ENCODE results near the gene CALD1.
A peak's percentile ranks its signal among the peaks of the same experiment; 100 is the strongest.

CALD1 gene

GRCh38 chr7:134870156-134870555 is 90.7 kb downstream of the CALD1 start:
- DNase-seq, result no peak

GRCh38 chr7:134870781-134871180 is 91.3 kb downstream of the CALD1 start:
- DNase-seq, result no peak

- no peak for DNase-seq
These were observed 93.8 kb downstream of the CALD1 start for GRCh38 chr7:134873253-134873652.

GRCh38 chr7:134874407-134874806 is 95.0 kb downstream of the CALD1 start:
- no peak for DNase-seq

- no peak for DNase-seq
These were observed 96.4 kb downstream of the CALD1 start for GRCh38 chr7:134875867-134876266.

GRCh38 chr7:134878746-134879357 is 99.4 kb downstream of the CALD1 start:
- no peak for DNase-seq

- no peak for DNase-seq
These were observed 100.5 kb downstream of the CALD1 start for GRCh38 chr7:134879815-134880475.

GRCh38 chr7:134882481-134882880 is 103.0 kb downstream of the CALD1 start:
- DNase-seq, result no peak

GRCh38 chr7:134885967-134886352 is 106.5 kb downstream of the CALD1 start:
- DNase-seq, result no peak

- DNase-seq, result peak; percentile 71
These were observed 107.1 kb downstream of the CALD1 start for GRCh38 chr7:134886353-134887057.

- no peak for DNase-seq
These were observed 108.1 kb downstream of the CALD1 start for GRCh38 chr7:134887523-134887922.

- DNase-seq, result no peak
These were observed 108.8 kb downstream of the CALD1 start for GRCh38 chr7:134888141-134888740.

GRCh38 chr7:134890246-134891240 is 111.1 kb downstream of the CALD1 start:
- peak; percentile 56 for DNase-seq

GRCh38 chr7:134891262-134891695 is 111.8 kb downstream of the CALD1 start:
- DNase-seq, result peak; percentile 26

GRCh38 chr7:134891696-134892678 is 112.6 kb downstream of the CALD1 start:
- no peak for DNase-seq

GRCh38 chr7:134892963-134893362 is 113.5 kb downstream of the CALD1 start:
- no peak for DNase-seq

- DNase-seq, result no peak
These were observed 114.5 kb downstream of the CALD1 start for GRCh38 chr7:134893920-134894319.

GRCh38 chr7:134894928-134895327 is 115.5 kb downstream of the CALD1 start:
- no peak for DNase-seq

- DNase-seq, result no peak
These were observed 116.6 kb downstream of the CALD1 start for GRCh38 chr7:134896073-134896472.

GRCh38 chr7:134897936-134898335 is 118.5 kb downstream of the CALD1 start:
- DNase-seq, result no peak

- no peak for DNase-seq
These were observed 120.3 kb downstream of the CALD1 start for GRCh38 chr7:134899729-134900128.
